T follicular helper cell (primary cell): ENCODE data around the gene PALB2.
"Not testable (repeated sequence)": the region's sequence is repeated elsewhere in the genome, so short reads cannot be mapped to it uniquely, and the experiment has no call there.

Experiments
- DNase-seq: peaks from one replicate; pipeline ENCODE4 v3.0.0-alpha.2; 2020; ENCODE audit warnings: low read depth

PALB2 gene

GRCh38 chr16:23650674-23651416 is 9.7 kb upstream of the PALB2 start:
- DNase-seq: no peak

GRCh38 chr16:23642246-23642774 is 1.2 kb upstream of the PALB2 start:
- no peak for DNase-seq

GRCh38 chr16:23640615-23640930 is 537 bp downstream of the PALB2 start:
- DNase-seq: no peak

GRCh38 chr16:23635958-23636357 is 5.2 kb downstream of the PALB2 start:
- DNase-seq: no peak

- no peak for DNase-seq
Observed at GRCh38 chr16:23634461-23635036, 6.6 kb downstream of the PALB2 start.

GRCh38 chr16:23631874-23632273 is 9.2 kb downstream of the PALB2 start:
- not testable (repeated sequence) for DNase-seq

- no peak for DNase-seq
Observed at GRCh38 chr16:23629516-23629915, 11.6 kb downstream of the PALB2 start.

GRCh38 chr16:23624092-23624491 is 17.0 kb downstream of the PALB2 start:
- DNase-seq: no peak

- DNase-seq: no peak
Observed at GRCh38 chr16:23615805-23616204, 25.3 kb downstream of the PALB2 start.

GRCh38 chr16:23611936-23612335 is 29.2 kb downstream of the PALB2 start:
- no peak for DNase-seq

- DNase-seq: not testable (repeated sequence)
Observed at GRCh38 chr16:23610905-23611304, 30.2 kb downstream of the PALB2 start.

GRCh38 chr16:23609929-23610328 is 31.2 kb downstream of the PALB2 start:
- DNase-seq: no peak

- DNase-seq: no peak
Observed at GRCh38 chr16:23608194-23608593, 32.9 kb downstream of the PALB2 start.

- DNase-seq: no peak
Observed at GRCh38 chr16:23607726-23608125, 33.4 kb downstream of the PALB2 start.

GRCh38 chr16:23597003-23597756 is 43.9 kb downstream of the PALB2 start:
- DNase-seq: no peak

- peak; percentile 86 for DNase-seq
Observed at GRCh38 chr16:23595951-23596720, 45.0 kb downstream of the PALB2 start, which contains the start of gene NDUFAB1. Gene NDUFAB1 (minus strand): TSS chr16:23596316. CDS start chr16:23596290, 26 bp downstream.

- DNase-seq: no peak
Observed at GRCh38 chr16:23595246-23595950, 45.7 kb downstream of the PALB2 start.

GRCh38 chr16:23594186-23594585 is 46.9 kb downstream of the PALB2 start:
- DNase-seq: no peak

GRCh38 chr16:23590181-23590580 is 50.9 kb downstream of the PALB2 start:
- no peak for DNase-seq

GRCh38 chr16:23587726-23588125 is 53.4 kb downstream of the PALB2 start:
- no peak for DNase-seq
